HEK293 (cell line): Measurements from ENCODE around the gene SURF1.

Experiments
- ATF2 ChIP-seq: fragments of 450-650 bp; formaldehyde crosslinking; IDR thresholded peaks from 2 replicates; pipeline ENCODE4 v1.5.1; 2016; ENCODE audit warnings: missing biosample characterization, missing genetic modification characterization, low read depth
- BCL11A ChIP-seq: fragments of 450-650 bp; formaldehyde crosslinking; IDR thresholded peaks from 2 replicates; pipeline ENCODE4 v1.5.1; 2016; ENCODE audit warnings: low read depth, missing biosample characterization, missing genetic modification characterization
- FEZF1 ChIP-seq: fragments of 450-650 bp; formaldehyde crosslinking; IDR thresholded peaks from 2 replicates; pipeline ENCODE4 v1.5.1; 2016; ENCODE audit warnings: missing biosample characterization, missing genetic modification characterization
- GLI4 ChIP-seq: fragments of 450-650 bp; formaldehyde crosslinking; IDR thresholded peaks from 2 replicates; pipeline ENCODE4 v1.5.1; 2016; ENCODE audit warnings: missing biosample characterization, missing genetic modification characterization
- GLIS2 ChIP-seq: fragments of 450-650 bp; formaldehyde crosslinking; IDR thresholded peaks from 2 replicates; pipeline ENCODE4 v1.5.1; 2016; ENCODE audit warnings: missing biosample characterization, missing genetic modification characterization
- KLF7 ChIP-seq: fragments of 450-650 bp; formaldehyde crosslinking; IDR thresholded peaks from 2 replicates; pipeline ENCODE4 v1.5.1; 2016; ENCODE audit warnings: missing biosample characterization, missing genetic modification characterization, borderline replicate concordance
- MYNN ChIP-seq: fragments of 450-650 bp; formaldehyde crosslinking; IDR thresholded peaks from 2 replicates; pipeline ENCODE4 v1.5.1; 2016; ENCODE audit warnings: missing biosample characterization, missing genetic modification characterization, borderline replicate concordance
- ZBTB1 ChIP-seq: fragments of 450-650 bp; formaldehyde crosslinking; IDR thresholded peaks from 2 replicates; pipeline ENCODE4 v1.5.1; 2016; ENCODE audit warnings: missing biosample characterization, missing genetic modification characterization
- ZBTB7A ChIP-seq: fragments of 450-650 bp; formaldehyde crosslinking; IDR thresholded peaks from 2 replicates; pipeline ENCODE4 v1.5.1; 2016; ENCODE audit warnings: low read depth, missing biosample characterization, missing genetic modification characterization
- ZNF114 ChIP-seq: fragments of 450-650 bp; formaldehyde crosslinking; IDR thresholded peaks from 2 replicates; pipeline ENCODE4 v1.5.0; 2017; ENCODE audit warnings: missing biosample characterization, missing genetic modification characterization
- ZNF138 ChIP-seq: fragments of 450-650 bp; formaldehyde crosslinking; IDR thresholded peaks from 2 replicates; pipeline ENCODE4 v1.5.1; 2016; ENCODE audit warnings: missing biosample characterization, missing genetic modification characterization, borderline replicate concordance
- ZNF202 ChIP-seq: fragments of 450-650 bp; formaldehyde crosslinking; IDR thresholded peaks from 2 replicates; pipeline ENCODE4 v1.5.1; 2016; ENCODE audit warnings: missing biosample characterization, missing genetic modification characterization, borderline replicate concordance
- ZNF292 ChIP-seq: fragments of 450-650 bp; formaldehyde crosslinking; IDR thresholded peaks from 2 replicates; pipeline ENCODE4 v1.5.1; 2016; ENCODE audit warnings: low read depth, missing biosample characterization, missing genetic modification characterization, borderline replicate concordance
- ZNF311 ChIP-seq: fragments of 450-650 bp; formaldehyde crosslinking; IDR thresholded peaks from 2 replicates; pipeline ENCODE4 v1.5.1; 2017; ENCODE audit warnings: missing biosample characterization, missing genetic modification characterization, borderline replicate concordance
- ZNF324 ChIP-seq: fragments of 450-650 bp; formaldehyde crosslinking; IDR thresholded peaks from 2 replicates; pipeline ENCODE4 v1.5.1; 2016; ENCODE audit warnings: missing biosample characterization, missing genetic modification characterization
- ZNF354C ChIP-seq: fragments of 450-650 bp; formaldehyde crosslinking; IDR thresholded peaks from 2 replicates; pipeline ENCODE4 v1.5.1; 2016; ENCODE audit warnings: missing biosample characterization, missing genetic modification characterization, low read depth, borderline replicate concordance
- ZNF366 ChIP-seq: fragments of 450-650 bp; formaldehyde crosslinking; conservative IDR thresholded peaks from 2 replicates; pipeline ENCODE4 v1.5.1; 2016; ENCODE audit warnings: missing biosample characterization, missing genetic modification characterization
- ZNF37A ChIP-seq: fragments of 450-650 bp; IDR thresholded peaks from 2 replicates; pipeline ENCODE4 v1.5.1; 2018; ENCODE audit warnings: missing biosample characterization, missing genetic modification characterization
- ZNF501 ChIP-seq: fragments of 450-650 bp; formaldehyde crosslinking; IDR thresholded peaks from 2 replicates; pipeline ENCODE4 v1.5.1; 2016; ENCODE audit warnings: missing biosample characterization, missing genetic modification characterization
- ZNF514 ChIP-seq: fragments of 450-650 bp; formaldehyde crosslinking; IDR thresholded peaks from 2 replicates; pipeline ENCODE4 v1.5.1; 2016; ENCODE audit warnings: missing biosample characterization, missing genetic modification characterization
- ZNF518A ChIP-seq: fragments of 450-650 bp; formaldehyde crosslinking; conservative IDR thresholded peaks from 2 replicates; pipeline ENCODE4 v1.5.1; 2016; ENCODE audit warnings: low read depth, missing biosample characterization, missing genetic modification characterization
- ZNF521 ChIP-seq: fragments of 450-650 bp; formaldehyde crosslinking; IDR thresholded peaks from 2 replicates; pipeline ENCODE4 v1.5.1; 2017; ENCODE audit warnings: missing biosample characterization, mild to moderate bottlenecking, missing genetic modification characterization
- ZNF549 ChIP-seq: fragments of 450-650 bp; IDR thresholded peaks from 2 replicates; pipeline ENCODE4 v1.5.1; 2018; ENCODE audit warnings: missing biosample characterization, missing genetic modification characterization, mild to moderate bottlenecking, inconsistent platforms, moderate library complexity
- ZNF629 ChIP-seq: fragments of 450-650 bp; formaldehyde crosslinking; IDR thresholded peaks from 2 replicates; pipeline ENCODE4 v1.5.1; 2017; ENCODE audit warnings: missing biosample characterization, missing genetic modification characterization
- ZNF654 ChIP-seq: fragments of 450-650 bp; formaldehyde crosslinking; IDR thresholded peaks from 2 replicates; pipeline ENCODE4 v1.5.1; 2016; ENCODE audit warnings: low read depth, missing biosample characterization, missing genetic modification characterization
- ZNF843 ChIP-seq: fragments of 450-650 bp; formaldehyde crosslinking; IDR thresholded peaks from 2 replicates; pipeline ENCODE4 v1.5.1; 2016; ENCODE audit warnings: missing biosample characterization, missing genetic modification characterization
- ZSCAN16 ChIP-seq: fragments of 450-650 bp; formaldehyde crosslinking; IDR thresholded peaks from 2 replicates; pipeline ENCODE4 v1.5.1; 2016; ENCODE audit warnings: missing biosample characterization, missing genetic modification characterization
- ZSCAN30 ChIP-seq: fragments of 450-650 bp; IDR thresholded peaks from 2 replicates; pipeline ENCODE4 v1.5.1; 2018; ENCODE audit warnings: missing biosample characterization, mild to moderate bottlenecking, missing genetic modification characterization, moderate library complexity
- ZXDB ChIP-seq: fragments of 450-650 bp; formaldehyde crosslinking; IDR thresholded peaks from 2 replicates; pipeline ENCODE4 v1.5.1; 2016; ENCODE audit warnings: missing biosample characterization, missing genetic modification characterization
- TF ChIP-seq, protein P1 (sequence below): fragments of 450-650 bp; formaldehyde crosslinking; IDR thresholded peaks from 2 replicates; pipeline ENCODE4 v1.5.1; 2016; ENCODE audit warnings: missing biosample characterization, missing genetic modification characterization
- TF ChIP-seq, protein P2 (sequence below): fragments of 450-650 bp; formaldehyde crosslinking; IDR thresholded peaks from 2 replicates; pipeline ENCODE4 v1.5.1; 2016; ENCODE audit warnings: missing biosample characterization, missing genetic modification characterization

SURF1 gene

DNA sequence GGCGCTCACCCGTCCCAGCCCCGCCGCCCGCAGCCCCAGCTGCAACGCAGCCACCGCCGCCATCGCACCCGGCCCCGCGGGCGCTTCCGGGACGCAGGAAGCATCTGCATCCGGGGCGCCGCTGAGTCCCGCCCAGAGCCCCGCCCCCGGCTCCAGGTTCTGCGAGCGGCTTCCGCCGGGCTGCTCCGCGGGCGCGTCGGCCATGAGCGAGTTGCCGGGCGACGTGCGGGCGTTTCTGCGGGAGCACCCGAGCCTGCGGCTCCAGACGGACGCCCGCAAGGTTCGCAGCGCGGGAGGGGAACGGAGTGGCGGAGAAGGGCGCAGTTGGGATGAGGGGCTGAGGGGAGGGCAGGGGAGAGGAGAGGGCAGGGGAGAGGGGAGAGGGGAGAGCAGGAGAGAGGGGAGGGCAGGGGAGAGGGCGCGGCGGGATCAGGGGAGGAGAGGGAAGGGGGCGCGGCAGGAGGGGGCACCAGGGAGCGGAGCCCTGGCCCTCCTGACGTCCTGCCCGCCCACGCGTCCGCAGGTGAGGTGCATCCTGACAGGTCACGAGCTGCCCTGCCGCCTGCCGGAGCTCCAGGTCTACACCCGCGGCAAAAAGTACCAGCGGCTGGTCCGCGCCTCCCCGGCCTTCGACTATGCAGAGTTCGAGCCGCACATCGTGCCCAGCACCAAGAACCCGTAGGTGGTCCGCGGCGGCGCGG lies at the start of gene SURF1, which contains the start of gene SURF2 (continued):
- 0 out of 2 replicates have a peak, but pooled peaks have one; percentile 59 for TF ChIP-seq ZBTB7A (tag by site-specific recombination)
- TF ChIP-seq, protein P1, sequence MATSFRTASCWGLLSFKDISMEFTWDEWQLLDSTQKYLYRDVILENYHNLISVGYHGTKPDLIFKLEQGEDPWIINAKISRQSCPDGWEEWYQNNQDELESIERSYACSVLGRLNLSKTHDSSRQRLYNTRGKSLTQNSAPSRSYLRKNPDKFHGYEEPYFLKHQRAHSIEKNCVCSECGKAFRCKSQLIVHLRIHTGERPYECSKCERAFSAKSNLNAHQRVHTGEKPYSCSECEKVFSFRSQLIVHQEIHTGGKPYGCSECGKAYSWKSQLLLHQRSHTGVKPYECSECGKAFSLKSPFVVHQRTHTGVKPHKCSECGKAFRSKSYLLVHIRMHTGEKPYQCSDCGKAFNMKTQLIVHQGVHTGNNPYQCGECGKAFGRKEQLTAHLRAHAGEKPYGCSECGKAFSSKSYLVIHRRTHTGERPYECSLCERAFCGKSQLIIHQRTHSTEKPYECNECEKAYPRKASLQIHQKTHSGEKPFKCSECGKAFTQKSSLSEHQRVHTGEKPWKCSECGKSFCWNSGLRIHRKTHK: no peak
- no peak for TF ChIP-seq ZNF311 (tag by site-specific recombination)
- no peak for TF ChIP-seq ZNF654
- TF ChIP-seq ZSCAN30 (tag by site-specific recombination): no peak
- no peak for TF ChIP-seq ZNF37A
- TF ChIP-seq ZNF501 (tag by site-specific recombination): peak; percentile 64; the same call in 1 of the 2 replicates
- no peak for TF ChIP-seq ZNF114 (tag by site-specific recombination)
- no peak for TF ChIP-seq MYNN (tag by site-specific recombination)
- TF ChIP-seq ZNF366 (tag by site-specific recombination): peak; percentile 40; the same call in 1 of the 2 replicates
- no peak for TF ChIP-seq ATF2 (tag by site-specific recombination)
- TF ChIP-seq ZNF292 (tag by site-specific recombination): no peak
- TF ChIP-seq GLIS2 (tag by site-specific recombination): peak; percentile 73; the same call in 1 of the 2 replicates
- TF ChIP-seq KLF7 (tag by site-specific recombination): 0 out of 2 replicates have a peak, but pooled peaks have one; percentile 58
- TF ChIP-seq ZNF518A (tag by site-specific recombination): peak; percentile 45; the same call in 1 of the 2 replicates
- TF ChIP-seq ZBTB1 (tag by site-specific recombination): 0 out of 2 replicates have a peak, but pooled peaks have one; percentile 21
- TF ChIP-seq ZNF521 (tag by site-specific recombination): no peak
- 0 out of 2 replicates have a peak, but pooled peaks have one; percentile 70 for TF ChIP-seq GLI4 (tag by site-specific recombination)
- no peak for TF ChIP-seq ZNF324 (tag by site-specific recombination)
- TF ChIP-seq, protein P2, sequence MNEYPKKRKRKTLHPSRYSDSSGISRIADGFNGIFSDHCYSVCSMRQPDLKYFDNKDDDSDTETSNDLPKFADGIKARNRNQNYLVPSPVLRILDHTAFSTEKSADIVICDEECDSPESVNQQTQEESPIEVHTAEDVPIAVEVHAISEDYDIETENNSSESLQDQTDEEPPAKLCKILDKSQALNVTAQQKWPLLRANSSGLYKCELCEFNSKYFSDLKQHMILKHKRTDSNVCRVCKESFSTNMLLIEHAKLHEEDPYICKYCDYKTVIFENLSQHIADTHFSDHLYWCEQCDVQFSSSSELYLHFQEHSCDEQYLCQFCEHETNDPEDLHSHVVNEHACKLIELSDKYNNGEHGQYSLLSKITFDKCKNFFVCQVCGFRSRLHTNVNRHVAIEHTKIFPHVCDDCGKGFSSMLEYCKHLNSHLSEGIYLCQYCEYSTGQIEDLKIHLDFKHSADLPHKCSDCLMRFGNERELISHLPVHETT: 0 out of 2 replicates have a peak, but pooled peaks have one; percentile 48
- peak; percentile 55 for TF ChIP-seq ZXDB
- no peak for TF ChIP-seq ZNF549 (tag by site-specific recombination)
- TF ChIP-seq BCL11A (tag by site-specific recombination): peak; percentile 57; the same call in 1 of the 2 replicates
- no peak for TF ChIP-seq ZNF202
- TF ChIP-seq ZNF354C (tag by site-specific recombination): no peak
- no peak for TF ChIP-seq FEZF1
- TF ChIP-seq ZNF843 (tag by site-specific recombination): peak; percentile 40; the same call in 1 of the 2 replicates
- no peak for TF ChIP-seq ZNF138 (tag by site-specific recombination)
- TF ChIP-seq ZNF514 (tag by site-specific recombination): no peak
- TF ChIP-seq ZNF629: no peak; the same call in 1 of the 2 replicates
- TF ChIP-seq ZSCAN16 (tag by site-specific recombination): 0 out of 2 replicates have a peak, but pooled peaks have one; percentile 29
